ENCODE data around the gene DNMT1.

DNA sequence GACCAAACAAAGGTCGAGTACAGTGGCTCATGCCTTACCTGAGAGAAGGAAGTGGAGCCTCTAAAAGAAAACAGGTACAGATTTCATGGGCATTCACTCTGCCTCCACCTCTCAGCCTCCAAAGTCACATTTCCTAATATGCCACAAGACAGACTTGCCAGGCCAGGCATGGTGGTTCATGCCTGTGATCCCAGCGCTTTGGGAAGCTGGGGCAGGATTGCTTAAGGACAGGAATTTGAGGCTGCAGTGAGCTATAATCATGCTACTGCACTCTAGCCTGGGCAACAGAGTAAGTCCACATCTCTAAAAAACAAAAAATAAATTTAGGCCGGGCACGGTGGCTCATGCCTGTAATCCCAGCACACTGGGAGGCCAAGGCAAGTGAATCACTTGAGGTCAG is 10.9 kb upstream of the DNMT1 start:
- TF ChIP-seq, protein P1, sequence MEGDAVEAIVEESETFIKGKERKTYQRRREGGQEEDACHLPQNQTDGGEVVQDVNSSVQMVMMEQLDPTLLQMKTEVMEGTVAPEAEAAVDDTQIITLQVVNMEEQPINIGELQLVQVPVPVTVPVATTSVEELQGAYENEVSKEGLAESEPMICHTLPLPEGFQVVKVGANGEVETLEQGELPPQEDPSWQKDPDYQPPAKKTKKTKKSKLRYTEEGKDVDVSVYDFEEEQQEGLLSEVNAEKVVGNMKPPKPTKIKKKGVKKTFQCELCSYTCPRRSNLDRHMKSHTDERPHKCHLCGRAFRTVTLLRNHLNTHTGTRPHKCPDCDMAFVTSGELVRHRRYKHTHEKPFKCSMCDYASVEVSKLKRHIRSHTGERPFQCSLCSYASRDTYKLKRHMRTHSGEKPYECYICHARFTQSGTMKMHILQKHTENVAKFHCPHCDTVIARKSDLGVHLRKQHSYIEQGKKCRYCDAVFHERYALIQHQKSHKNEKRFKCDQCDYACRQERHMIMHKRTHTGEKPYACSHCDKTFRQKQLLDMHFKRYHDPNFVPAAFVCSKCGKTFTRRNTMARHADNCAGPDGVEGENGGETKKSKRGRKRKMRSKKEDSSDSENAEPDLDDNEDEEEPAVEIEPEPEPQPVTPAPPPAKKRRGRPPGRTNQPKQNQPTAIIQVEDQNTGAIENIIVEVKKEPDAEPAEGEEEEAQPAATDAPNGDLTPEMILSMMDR (IDR thresholded peaks at IDR 0.05; ENCODE audit: low read length): no peak
- TF ChIP-seq EZH2 (optimal IDR thresholded peaks at IDR 0.05; ENCODE audit: low read depth, low read length): no peak

All from MM.1S (cell line).